PC-3 (cell line): ENCODE measurements around the gene SPRN. TPM values are rescaled to one million over a fixed set of nuclear protein-coding genes. Genes with fewer than 3 reads are reported as not detected.
A peak's percentile ranks its signal among the peaks of the same experiment; 100 is the strongest.
"Not testable (repeated sequence)": the region's sequence is repeated elsewhere in the genome, so short reads cannot be mapped to it uniquely, and the experiment has no call there.

Source experiments
- ATAC-seq: fragments of 200-7000 bp; cut with Tn5 transposase; 2 replicates; pipeline ENCODE4 v1.9.1; 2020; ENCODE audit warnings: mild to moderate bottlenecking, moderate library complexity
- BruUV-seq: library from RNA; stranded (reverse); fragments of 400-500 nt; replicated peaks from 2 replicates; lab custom pipeline; 2021; lab: Mats Ljungman, UMichigan
- CTCF ChIA-PET: fragments of 300-600 bp; sonication (Branson Sonifier 250); formaldehyde crosslinking; loops from one replicate; lab custom pipeline; 2022; ENCODE audit warnings: antibody characterized with exemption; lab: Charles Lee
- POLR2A ChIA-PET: fragments of 300-600 bp; sonication (Branson Sonifier 250); formaldehyde crosslinking; loops from one replicate; lab custom pipeline; 2022; ENCODE audit warnings: antibody characterized with exemption; ENCODE audit not compliant: unreplicated experiment; lab: Charles Lee
- DNase-seq: peaks from one replicate; pipeline ENCODE4 v3.0.0-alpha.2; 2015
- H2AFZ ChIP-seq: fragments of 300-600 bp; sonication (generic); 2 replicates; pipeline ENCODE4 v1.6.0; 2016; ENCODE audit warnings: antibody characterized with exemption, low read length
- H3F3A ChIP-seq: fragments of 300-600 bp; sonication (generic); one replicate; pipeline ENCODE4 v1.6.0; 2017; ENCODE audit warnings: antibody characterized with exemption, low read length, control low read depth, mild to moderate bottlenecking; ENCODE audit not compliant: unreplicated experiment
- H3K27ac ChIP-seq: fragments of 300-600 bp; sonication (generic); 2 replicates; pipeline ENCODE4 v1.5.1; 2016; ENCODE audit warnings: mild to moderate bottlenecking, low read length
- H3K27me3 ChIP-seq: fragments of 300-600 bp; sonication (generic); 2 replicates; pipeline ENCODE4 v1.6.1; 2016; ENCODE audit warnings: low read length, mixed read lengths
- H3K36me3 ChIP-seq: fragments of 300-600 bp; sonication (generic); 2 replicates; pipeline ENCODE4 v1.6.1; 2016; ENCODE audit warnings: low read depth, mixed run types, low read length, mixed read lengths
- H3K4me1 ChIP-seq: fragments of 300-600 bp; sonication (generic); 2 replicates; pipeline ENCODE4 v1.5.1; 2016; ENCODE audit warnings: low read length; ENCODE audit not compliant: insufficient read depth
- H3K4me2 ChIP-seq: fragments of 300-600 bp; sonication (generic); 2 replicates; pipeline ENCODE4 v1.6.0; 2016; ENCODE audit warnings: low read length
- H3K4me3 ChIP-seq: fragments of 300-600 bp; sonication (generic); 2 replicates; pipeline ENCODE4 v1.5.1; 2016; ENCODE audit warnings: mild to moderate bottlenecking, low read length, mixed read lengths
- H3K79me2 ChIP-seq: fragments of 300-600 bp; sonication (generic); 2 replicates; pipeline ENCODE4 v1.6.1; 2017; ENCODE audit warnings: low read length, mixed read lengths
- H3K9ac ChIP-seq: fragments of 300-600 bp; sonication (generic); 2 replicates; pipeline ENCODE4 v1.6.0; 2016; ENCODE audit warnings: mild to moderate bottlenecking, low read length
- H3K9me2 ChIP-seq: fragments of 300-600 bp; sonication (generic); replicated peaks from 2 replicates; pipeline ENCODE4 v1.6.1; 2016; ENCODE audit warnings: mixed run types, low read length, mixed read lengths
- H3K9me3 ChIP-seq: fragments of 300-600 bp; sonication (generic); 2 replicates; pipeline ENCODE4 v1.6.1; 2016; ENCODE audit warnings: low read length, mixed read lengths
- H4K20me1 ChIP-seq: fragments of 300-600 bp; sonication (generic); 2 replicates; pipeline ENCODE4 v1.6.1; 2016; ENCODE audit warnings: low read length, mixed read lengths
- EZH2 ChIP-seq: fragments of 300-600 bp; sonication (generic); IDR thresholded peaks from one replicate; pipeline ENCODE4 v1.6.1; 2017; ENCODE audit warnings: antibody characterized with exemption, mild to moderate bottlenecking, low read length; ENCODE audit not compliant: unreplicated experiment
- EZH2phosphoT487 ChIP-seq: fragments of 300-600 bp; sonication (generic); IDR thresholded peaks from 2 replicates; pipeline ENCODE4 v1.6.1; 2018; ENCODE audit warnings: mild to moderate bottlenecking, antibody characterized with exemption, low read length, borderline replicate concordance
- intact Hi-C: fragments of 100-400 bp; cut with micrococcal nuclease; formaldehyde crosslinking; loops from 2 replicates; pipeline ENCODE4 v1.9.0; 2023
- total RNA-seq: library from RNA; depleted of rRNA; stranded (reverse); fragments of >200 nt; gene quantifications from 2 replicates; pipeline ENCODE4 v1.2.3, GENCODE V29; 2014
- TF ChIP-seq, protein P1 (sequence below): fragments of 300-600 bp; sonication (generic); conservative IDR thresholded peaks from 2 replicates; pipeline ENCODE4 v1.5.1; 2017; ENCODE audit warnings: antibody characterized with exemption, low read depth, mild to moderate bottlenecking, low read length

SPRN gene
- total RNA-seq, 1 experiment from 2014 or later, result not detected

GRCh38 chr10:133439517-133440461 is 15.4 kb upstream of the SPRN start:
- Histone ChIP-seq H3F3A (no peaks in the 10 kb centered on the region), H3K9me3 (no peaks in the 10 kb centered on the region), H3K9ac (no peak overlapping the region), H3K79me2 (no peaks in the 10 kb centered on the region), H3K4me3 (no peak overlapping the region), H4K20me1 (no peaks in the 10 kb centered on the region), H3K9me2 (no peaks in the 10 kb centered on the region), H3K36me3 (no peaks in the 10 kb centered on the region), H2AFZ (no peak overlapping the region), H3K27me3 (no peaks in the 10 kb centered on the region), H3K4me1 (no peaks in the 10 kb centered on the region), H3K27ac (no peak overlapping the region), H3K4me2 (no peak overlapping the region)
- ATAC-seq, result no peak
- BruUV-seq, result no TSS peak
- POLR2A ChIA-PET, result no interaction called here
- no peak for DNase-seq
- TF ChIP-seq EZH2phosphoT487 (no peak), EZH2 (no peak)
- TF ChIP-seq, protein P1, sequence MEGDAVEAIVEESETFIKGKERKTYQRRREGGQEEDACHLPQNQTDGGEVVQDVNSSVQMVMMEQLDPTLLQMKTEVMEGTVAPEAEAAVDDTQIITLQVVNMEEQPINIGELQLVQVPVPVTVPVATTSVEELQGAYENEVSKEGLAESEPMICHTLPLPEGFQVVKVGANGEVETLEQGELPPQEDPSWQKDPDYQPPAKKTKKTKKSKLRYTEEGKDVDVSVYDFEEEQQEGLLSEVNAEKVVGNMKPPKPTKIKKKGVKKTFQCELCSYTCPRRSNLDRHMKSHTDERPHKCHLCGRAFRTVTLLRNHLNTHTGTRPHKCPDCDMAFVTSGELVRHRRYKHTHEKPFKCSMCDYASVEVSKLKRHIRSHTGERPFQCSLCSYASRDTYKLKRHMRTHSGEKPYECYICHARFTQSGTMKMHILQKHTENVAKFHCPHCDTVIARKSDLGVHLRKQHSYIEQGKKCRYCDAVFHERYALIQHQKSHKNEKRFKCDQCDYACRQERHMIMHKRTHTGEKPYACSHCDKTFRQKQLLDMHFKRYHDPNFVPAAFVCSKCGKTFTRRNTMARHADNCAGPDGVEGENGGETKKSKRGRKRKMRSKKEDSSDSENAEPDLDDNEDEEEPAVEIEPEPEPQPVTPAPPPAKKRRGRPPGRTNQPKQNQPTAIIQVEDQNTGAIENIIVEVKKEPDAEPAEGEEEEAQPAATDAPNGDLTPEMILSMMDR, result no peak
- intact Hi-C loops, result loop anchor here (5.0 kb wide), 1 partner anchor 83 kb away; no protein-coding TSS in a partner anchor
- CTCF ChIA-PET, result no interaction called here

DNA sequence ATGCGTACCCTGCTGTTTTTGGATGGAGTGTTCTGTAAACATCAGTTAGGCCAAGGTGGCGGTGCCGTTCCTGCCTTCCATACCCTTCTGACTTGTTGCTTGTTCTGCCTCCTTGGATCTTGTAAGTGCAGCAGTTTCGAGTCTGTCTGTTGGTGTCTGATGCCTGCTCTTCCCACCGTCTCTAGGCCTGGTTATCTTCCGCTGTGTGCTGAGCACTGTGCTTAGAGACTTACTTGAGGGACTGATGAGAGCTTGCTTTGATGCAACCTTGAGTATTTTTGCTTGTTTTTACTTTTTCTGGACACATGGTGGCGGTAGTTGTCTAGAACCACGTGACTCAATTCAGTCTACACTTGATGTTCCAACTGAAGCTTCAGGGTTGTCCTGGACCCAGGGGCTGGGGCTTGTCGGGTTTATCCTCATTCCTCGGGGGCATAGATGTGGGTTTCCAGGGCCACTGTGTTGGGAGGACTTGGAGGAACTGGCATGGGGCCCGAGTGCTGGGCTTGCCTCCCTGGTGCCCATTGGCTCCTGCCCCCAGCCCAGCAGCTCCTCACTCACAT is 14.4 kb upstream of the SPRN start:
- Histone ChIP-seq H3K9me2 (no peaks in the 10 kb centered on the region), H3K9me3 (no peaks in the 10 kb centered on the region), H2AFZ (no peak overlapping the region), H3K79me2 (no peaks in the 10 kb centered on the region), H3K27ac (no peak overlapping the region), H3K4me2 (no peak overlapping the region), H3K4me1 (no peaks in the 10 kb centered on the region), H3K9ac (no peak overlapping the region), H3F3A (no peaks in the 10 kb centered on the region), H3K36me3 (no peaks in the 10 kb centered on the region), H4K20me1 (no peaks in the 10 kb centered on the region), H3K27me3 (no peaks in the 10 kb centered on the region), H3K4me3 (no peak overlapping the region)
- no TSS peak for BruUV-seq
- peak; percentile 63 for DNase-seq
- ATAC-seq, result no peak
- intact Hi-C loops, result loop anchor here (5.0 kb wide), 1 partner anchor 84 kb away; no protein-coding TSS in a partner anchor
- TF ChIP-seq EZH2 (no peak), EZH2phosphoT487 (no peak)
- TF ChIP-seq, protein P1, result peak; percentile 61
- POLR2A ChIA-PET, result no interaction called here
- CTCF ChIA-PET, result no interaction called here

DNA sequence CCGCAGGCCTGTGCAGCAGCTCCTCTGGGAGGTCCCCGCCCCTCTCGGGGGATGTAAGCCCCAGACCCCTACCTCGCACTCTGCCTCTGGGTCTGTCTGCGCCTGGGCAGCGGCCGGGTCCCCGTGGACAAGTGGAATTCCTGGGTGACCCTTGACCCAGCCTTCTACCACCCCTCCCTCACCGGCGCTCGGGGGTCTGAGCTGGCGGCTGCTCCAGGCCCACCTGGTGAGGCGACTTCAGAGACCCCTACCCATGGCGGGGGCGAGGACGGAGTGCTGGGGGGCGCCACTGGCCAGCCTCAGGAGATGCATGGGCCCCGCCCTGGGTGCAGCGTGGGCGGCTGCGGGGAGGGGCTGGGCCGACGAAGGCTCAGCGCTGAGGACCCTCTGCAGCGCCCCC is 8.4 kb upstream of the SPRN start:
- H3K9ac ChIP-seq, intact Hi-C loops, DNase-seq, H3K4me3 ChIP-seq, H3F3A ChIP-seq, H3K4me2 ChIP-seq, H3K36me3 ChIP-seq, H4K20me1 ChIP-seq, POLR2A ChIA-PET, H2AFZ ChIP-seq, H3K9me2 ChIP-seq, H3K4me1 ChIP-seq, H3K79me2 ChIP-seq, ATAC-seq, H3K27me3 ChIP-seq, H3K27ac ChIP-seq, BruUV-seq, H3K9me3 ChIP-seq, CTCF ChIA-PET: not testable (repeated sequence)

GRCh38 chr10:133431888-133432613 is 7.6 kb upstream of the SPRN start:
- POLR2A ChIA-PET, H3K4me1 ChIP-seq, H3K4me3 ChIP-seq, H3K9me2 ChIP-seq, H3K27me3 ChIP-seq, H3K4me2 ChIP-seq, H3K79me2 ChIP-seq, H3F3A ChIP-seq, intact Hi-C loops, H3K36me3 ChIP-seq, H2AFZ ChIP-seq, H4K20me1 ChIP-seq, H3K9ac ChIP-seq, DNase-seq, H3K9me3 ChIP-seq, CTCF ChIA-PET, BruUV-seq, H3K27ac ChIP-seq: not testable (repeated sequence)
- ATAC-seq, result peak; percentile 29; the same call in 1 of the 2 replicates
